Loucy (cell line): ENCODE results near the gene C1QTNF9.

Experiments used
- H2AFZ ChIP-seq: fragments of 200-600 bp; sonication (generic); 2 replicates; pipeline ENCODE4 v1.6.0; 2016; ENCODE audit warnings: antibody characterized with exemption, mild to moderate bottlenecking, low read length, moderate library complexity
- H3F3A ChIP-seq: fragments of 200-600 bp; 2 replicates; pipeline ENCODE4 v1.6.0; 2016; ENCODE audit warnings: antibody characterized with exemption, low read depth, mild to moderate bottlenecking
- H3K27me3 ChIP-seq: fragments of 200-600 bp; sonication (generic); 2 replicates; pipeline ENCODE4 v1.6.1; 2014; ENCODE audit warnings: low read length, mild to moderate bottlenecking; ENCODE audit not compliant: insufficient read depth, poor library complexity, severe bottlenecking
- H3K36me3 ChIP-seq: fragments of 200-600 bp; sonication (generic); 2 replicates; pipeline ENCODE4 v1.6.1; 2016; ENCODE audit warnings: low read length; ENCODE audit not compliant: insufficient read depth
- H3K4me1 ChIP-seq: fragments of 200-600 bp; sonication (generic); 2 replicates; pipeline ENCODE4 v1.5.1; 2014; ENCODE audit warnings: low read length, mild to moderate bottlenecking; ENCODE audit not compliant: insufficient read depth, poor library complexity, severe bottlenecking
- H3K4me2 ChIP-seq: fragments of 200-600 bp; sonication (generic); 2 replicates; pipeline ENCODE4 v1.6.0; 2014; ENCODE audit warnings: antibody characterized with exemption, low read length, low read depth, mild to moderate bottlenecking; ENCODE audit not compliant: poor library complexity, severe bottlenecking
- H3K4me3 ChIP-seq: fragments of 200-600 bp; sonication (generic); 2 replicates; pipeline ENCODE4 v1.5.1; 2014; ENCODE audit warnings: low read length, mild to moderate bottlenecking, mixed read lengths; ENCODE audit not compliant: poor library complexity, severe bottlenecking
- H3K79me2 ChIP-seq: fragments of 200-600 bp; sonication (generic); 2 replicates; pipeline ENCODE4 v1.6.1; 2014; ENCODE audit warnings: low read length; ENCODE audit not compliant: insufficient read depth
- H3K9ac ChIP-seq: fragments of 200-600 bp; sonication (generic); 2 replicates; pipeline ENCODE4 v1.6.0; 2014; ENCODE audit warnings: mild to moderate bottlenecking, low read depth, low read length, moderate library complexity; ENCODE audit not compliant: poor library complexity, severe bottlenecking
- H3K9me2 ChIP-seq: fragments of 200-600 bp; sonication (generic); replicated peaks from 2 replicates; pipeline ENCODE4 v1.6.1; 2016; ENCODE audit warnings: low read depth, low read length, mixed read lengths
- H3K9me3 ChIP-seq: fragments of 200-600 bp; sonication (generic); 2 replicates; pipeline ENCODE4 v1.6.1; 2014; ENCODE audit warnings: mild to moderate bottlenecking, antibody characterized with exemption, low read length, low read depth; ENCODE audit not compliant: insufficient read depth
- H4K20me1 ChIP-seq: fragments of 200-600 bp; sonication (generic); 2 replicates; pipeline ENCODE4 v1.6.0; 2014; ENCODE audit warnings: antibody characterized with exemption, low read length, mild to moderate bottlenecking; ENCODE audit not compliant: insufficient read depth, poor library complexity, severe bottlenecking
- CTCF ChIP-seq: fragments of 200-600 bp; sonication (generic); conservative IDR thresholded peaks from 2 replicates; pipeline ENCODE4 v1.5.1; 2014; ENCODE audit warnings: mild to moderate bottlenecking, antibody characterized with exemption, low read length
- EZH2phosphoT487 ChIP-seq: fragments of 200-600 bp; IDR thresholded peaks from 2 replicates; pipeline ENCODE4 v1.6.1; 2018; ENCODE audit warnings: antibody characterized with exemption, mild to moderate bottlenecking, moderate library complexity, borderline replicate concordance

Gene C1QTNF9

GRCh38 chr13:24274452-24275021 is 34.8 kb upstream of the C1QTNF9 start:
- Histone ChIP-seq H3K36me3 (no peaks in the 10 kb centered on the region), H3K9ac (peak overlapping the region; percentile 8), H3K9me2 (no peaks in the 10 kb centered on the region), H3K9me3 (no peaks in the 10 kb centered on the region), H3K27me3 (no peaks in the 10 kb centered on the region), H3K4me3 (no peak overlapping the region), H4K20me1 (no peaks in the 10 kb centered on the region), H3K4me1 (peaks cover 49% of the 10 kb centered on the region), H3K4me2 (no peak overlapping the region), H3K79me2 (peaks cover 33% of the 10 kb centered on the region; the same call in 1 of the 2 replicates), H3F3A (peaks cover 9% of the 10 kb centered on the region; the same call in 1 of the 2 replicates), H2AFZ (no peak overlapping the region)
- TF ChIP-seq EZH2phosphoT487 (no peak), CTCF (no peak)

GRCh38 chr13:24275041-24275440 is 34.3 kb upstream of the C1QTNF9 start:
- Histone ChIP-seq H4K20me1 (no peaks in the 10 kb centered on the region), H3K4me1 (peaks cover 46% of the 10 kb centered on the region), H3K4me2 (no peak overlapping the region), H3F3A (peaks cover 9% of the 10 kb centered on the region; the same call in 1 of the 2 replicates), H3K79me2 (peaks cover 29% of the 10 kb centered on the region; the same call in 1 of the 2 replicates), H3K27me3 (no peaks in the 10 kb centered on the region), H3K4me3 (no peak overlapping the region), H2AFZ (no peak overlapping the region), H3K9ac (no peak overlapping the region), H3K9me3 (no peaks in the 10 kb centered on the region), H3K9me2 (no peaks in the 10 kb centered on the region), H3K36me3 (no peaks in the 10 kb centered on the region)
- TF ChIP-seq EZH2phosphoT487 (no peak), CTCF (peak; percentile 15; the same call in 1 of the 2 replicates)

- Histone ChIP-seq H3K4me3 (no peak overlapping the region), H2AFZ (no peak overlapping the region), H4K20me1 (no peaks in the 10 kb centered on the region), H3K36me3 (no peaks in the 10 kb centered on the region; the same call in 1 of the 2 replicates), H3K9me3 (no peaks in the 10 kb centered on the region), H3K9me2 (no peaks in the 10 kb centered on the region), H3K79me2 (peaks cover 25% of the 10 kb centered on the region; the same call in 1 of the 2 replicates), H3K9ac (no peak overlapping the region), H3K4me2 (no peak overlapping the region), H3K4me1 (peaks cover 33% of the 10 kb centered on the region), H3K27me3 (no peaks in the 10 kb centered on the region), H3F3A (peaks cover 8% of the 10 kb centered on the region; the same call in 1 of the 2 replicates)
- TF ChIP-seq EZH2phosphoT487 (no peak), CTCF (no peak)
Measured at GRCh38 chr13:24276306-24276705, 33.1 kb upstream of the C1QTNF9 start.
